Spleen (tissue), 7 donors: ENCODE measurements around the gene HUS1B.

Source experiments
- CTCF ChIP-seq, 11 experiments: fragments of 200-600 bp in 7 of 11; fragments of 450-650 bp in 4 of 11; sonication (generic) in 4 of 11; IDR thresholded peaks in 8 of 11; conservative IDR thresholded peaks in 3 of 11; 1 replicate in 7 of 11; 2 replicates in 4 of 11; pipeline versions ENCODE4 v1.4.0 to v1.8.0; 2016 to 2021; ENCODE audit warnings: antibody characterized with exemption in 11 of 11, inconsistent platforms in 4 of 11, mild to moderate bottlenecking in 1 of 11
- POLR2A ChIP-seq, 3 donors: fragments of 450-650 bp; IDR thresholded peaks; one replicate each; pipeline ENCODE4 v1.5.1; 2017; ENCODE audit warnings: antibody characterized with exemption in 3 of 3, mild to moderate bottlenecking in 1 of 3
- donor health status: DM: no; HTN: no; CAD: no; lungs with moderate emphysema.
- donor health status: DM: no; HTN: no; CAD: no.
- donor health status: DM: no; HTN: no; CAD: no.

DNA sequence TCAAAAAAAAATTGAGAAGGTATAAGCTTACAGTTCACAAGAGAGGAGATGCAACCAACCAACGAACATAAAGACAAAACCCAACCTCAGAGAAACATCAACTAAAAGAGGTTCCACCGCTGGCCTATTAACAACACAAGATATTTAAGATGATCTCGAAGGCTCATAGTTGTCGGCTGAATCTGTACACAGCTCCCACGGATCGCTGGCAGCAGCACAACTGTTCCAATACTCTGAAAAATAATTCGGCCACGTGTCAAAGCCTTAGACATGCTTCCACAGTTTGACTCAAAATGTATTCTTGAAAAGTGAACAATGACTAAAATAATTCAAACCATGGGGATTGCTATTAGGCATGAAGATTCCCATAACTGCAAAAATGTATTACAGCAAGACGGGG, 22.4 kb upstream of the HUS1B start:
- TF ChIP-seq CTCF (IDR thresholded peaks at IDR 0.05 in 8 of 11, conservative IDR thresholded peaks at IDR 0.05 in 3 of 11) (no peak), POLR2A (IDR thresholded peaks at IDR 0.05) (no peak)
